H1 (cell line): ENCODE data around the gene ERAS.

Experiments used
- CHD1 ChIP-seq: IDR thresholded peaks from 2 replicates; pipeline ENCODE4 v1.6.1; 2012; ENCODE audit warnings: low read depth, low read length, improper control_type of control experiment
- CTCF ChIP-seq, 3 experiments: IDR thresholded peaks; 1 replicate in 2 of 3; 2 replicates in 1 of 3; pipeline versions ENCODE4 v1.5.1 to v1.6.1; 2011; ENCODE audit warnings: low read length in 3 of 3, mild to moderate bottlenecking in 3 of 3, inconsistent platforms in 2 of 3, low read depth in 1 of 3, moderate library complexity in 1 of 3; ENCODE audit not compliant: insufficient read depth in 1 of 3; ENCODE audit errors: control extremely low read depth in 1 of 3
- EGR1 ChIP-seq: IDR thresholded peaks from 2 replicates; pipeline ENCODE4 v1.6.1; 2011; ENCODE audit warnings: low read depth, low read length, borderline replicate concordance
- EZH2 ChIP-seq: fragments of 200-600 bp; sonication (generic); IDR thresholded peaks from 2 replicates; pipeline ENCODE4 v1.7.1; 2012; ENCODE audit warnings: low read depth, mild to moderate bottlenecking, moderate library complexity, low read length, inconsistent platforms; ENCODE audit not compliant: severe bottlenecking
- GABPA ChIP-seq: IDR thresholded peaks from 2 replicates; pipeline ENCODE4 v1.6.1; 2011; ENCODE audit warnings: mild to moderate bottlenecking, low read length, moderate library complexity, borderline replicate concordance; ENCODE audit not compliant: insufficient read depth
- GTF2F1 ChIP-seq: IDR thresholded peaks from 2 replicates; pipeline ENCODE4 v1.6.1; 2012; ENCODE audit warnings: low read depth, low read length, improper control_type of control experiment, borderline replicate concordance
- HDAC6 ChIP-seq: IDR thresholded peaks from one replicate; pipeline ENCODE4 v1.7.1; 2012; ENCODE audit warnings: low read depth, mild to moderate bottlenecking, inconsistent platforms, low read length, moderate library complexity
- KDM4A ChIP-seq: IDR thresholded peaks from one replicate; pipeline ENCODE4 v1.7.1; 2012; ENCODE audit warnings: low read depth, mild to moderate bottlenecking, moderate library complexity, low read length, inconsistent platforms; ENCODE audit not compliant: severe bottlenecking
- POLR2A ChIP-seq, 2 experiments: IDR thresholded peaks; 1 replicate in 1 of 2; 2 replicates in 1 of 2; pipeline ENCODE4 v1.6.1; 2011; ENCODE audit warnings: low read depth in 2 of 2, low read length in 2 of 2, mild to moderate bottlenecking in 2 of 2; ENCODE audit errors: control extremely low read depth in 1 of 2
- RBBP5 ChIP-seq: IDR thresholded peaks from 2 replicates; pipeline ENCODE4 v1.7.1; 2012; ENCODE audit warnings: low read depth, mild to moderate bottlenecking, inconsistent platforms, low read length, moderate library complexity, borderline replicate concordance
- SRF ChIP-seq: IDR thresholded peaks from 2 replicates; pipeline ENCODE4 v1.6.1; 2011; ENCODE audit warnings: mild to moderate bottlenecking, low read depth, low read length, moderate library complexity

- TF ChIP-seq GTF2F1 (no peak), HDAC6 (no peak), RBBP5 (no peak), EZH2 (no peak), SRF (no peak), CTCF (IDR thresholded peaks at IDR 0.05; ENCODE audit: control extremely low read depth in 1 of 3, insufficient read depth in 1 of 3, low read depth in 1 of 3, low read length in 3 of 3) (no peak), EGR1 (no peak), GABPA (no peak), POLR2A (IDR thresholded peaks at IDR 0.05; ENCODE audit: control extremely low read depth in 1 of 2, low read depth in 2 of 2, low read length in 2 of 2) (no peak), KDM4A (no peak), CHD1 (no peak)
Observed at GRCh38 chrX:48852857-48853256, 26.5 kb downstream of the ERAS start.
